Left ventricle myocardium superior (tissue), 1 donor: ENCODE measurements around the gene MGAT4B. TPM values are rescaled to one million over a fixed set of nuclear protein-coding genes. Genes with fewer than 3 reads are reported as not detected.

ENCODE experiments used
- ATAC-seq: fragments of 200-7000 bp; cut with Tn5 transposase; one replicate; pipeline ENCODE4 v1.9.1; 2020; ENCODE audit warnings: mild to moderate bottlenecking, moderate library complexity
- DNase-seq: peaks from one replicate; pipeline ENCODE4 v3.0.0-alpha.2; 2020
- intact Hi-C: fragments of 100-400 bp; cut with micrococcal nuclease; formaldehyde crosslinking; loops from one replicate; pipeline ENCODE4 v1.11.0; 2022
- total RNA-seq: library from RNA; stranded (reverse); fragmentation: NEBNext Ultra II Directional; extraction: Animal tissue kit (Norgen Biotek cat#: 25700); gene quantifications from one replicate; pipeline ENCODE4 v1.2.1, GENCODE V29; 2021
- donor health status: DM: no; HTN: yes; CAD: no; lungs with severe emphysema.

Gene MGAT4B
- total RNA-seq, 1 donor from 2014 or later = 110 TPM

GRCh38 chr5:179815491-179816249, 9.0 kb upstream of the MGAT4B start:
- intact Hi-C loops = no loop called here
- ATAC-seq (no peak), DNase-seq (no peak)

- ATAC-seq (no peak), DNase-seq (no peak)
- intact Hi-C loops = no loop called here
Measured at GRCh38 chr5:179814090-179814489, 7.4 kb upstream of the MGAT4B start.

- intact Hi-C loops = no loop called here
- no peak for DNase-seq
- ATAC-seq = no peak
Measured at GRCh38 chr5:179812997-179813607, 6.4 kb upstream of the MGAT4B start.

GRCh38 chr5:179812135-179812825, 5.6 kb upstream of the MGAT4B start:
- ATAC-seq (no peak), DNase-seq (peak; percentile 40)
- intact Hi-C loops = no loop called here

GRCh38 chr5:179805529-179806249, 977 bp downstream of the MGAT4B start:
- peak; percentile 48 for ATAC-seq
- peak; percentile 73 for DNase-seq
- intact Hi-C loops = no loop called here

- DNase-seq (peak; percentile 47), ATAC-seq (peak; percentile 2)
- intact Hi-C loops = no loop called here
Measured at GRCh38 chr5:179805070-179805528, 1.6 kb downstream of the MGAT4B start.

- DNase-seq = no peak
- ATAC-seq = no peak
- intact Hi-C loops = no loop called here
Measured at GRCh38 chr5:179804555-179804947, 2.1 kb downstream of the MGAT4B start.

GRCh38 chr5:179803651-179804554, 2.8 kb downstream of the MGAT4B start:
- intact Hi-C loops = no loop called here
- ATAC-seq (no peak), DNase-seq (no peak)

- intact Hi-C loops = no loop called here
- no peak for ATAC-seq
- no peak for DNase-seq
Measured at GRCh38 chr5:179802950-179803562, 3.6 kb downstream of the MGAT4B start.

- DNase-seq (peak; percentile 58), ATAC-seq (no peak)
- intact Hi-C loops = no loop called here
Measured at GRCh38 chr5:179802207-179802883, 4.3 kb downstream of the MGAT4B start.

GRCh38 chr5:179801304-179802206, 5.1 kb downstream of the MGAT4B start:
- intact Hi-C loops = no loop called here
- ATAC-seq (peak; percentile 22), DNase-seq (peak; percentile 85)

- ATAC-seq (no peak), DNase-seq (no peak)
- intact Hi-C loops = no loop called here
Measured at GRCh38 chr5:179800696-179801201, 5.9 kb downstream of the MGAT4B start.

GRCh38 chr5:179800071-179800695, 6.5 kb downstream of the MGAT4B start:
- intact Hi-C loops = no loop called here
- DNase-seq = no peak
- no peak for ATAC-seq

- no peak for ATAC-seq
- DNase-seq = no peak
- intact Hi-C loops = no loop called here
Measured at GRCh38 chr5:179799644-179799973, 7.1 kb downstream of the MGAT4B start.

GRCh38 chr5:179798771-179799643, 7.7 kb downstream of the MGAT4B start:
- DNase-seq (no peak), ATAC-seq (no peak)
- intact Hi-C loops = no loop called here
